K562 (cell line): ENCODE measurements around the gene LGR6. TPM values are rescaled to one million over a fixed set of nuclear protein-coding genes. Genes with fewer than 3 reads are reported as not detected.

Experiments used
- ATAC-seq: fragments of 200-7000 bp; cut with Tn5 transposase; 3 replicates; pipeline ENCODE4 v1.9.1; 2020; ENCODE audit warnings: moderate library complexity
- BruUV-seq: library from RNA; stranded (reverse); fragments of 400-500 nt; replicated peaks from 2 replicates; lab custom pipeline; 2021; lab: Mats Ljungman, UMichigan
- CTCF ChIA-PET: fragments of 300-600 bp; formaldehyde crosslinking; extraction: SDS; loops from one replicate; lab custom pipeline; 2021; ENCODE audit warnings: low intra/inter-chr PET ratio; lab: Yijun Ruan, JAX
- POLR2A ChIA-PET: fragments of 300-600, 350-650 bp; sonication (Branson Sonifier 250); formaldehyde crosslinking; extraction: SDS; loops from one replicate; lab custom pipeline; 2021; ENCODE audit warnings: antibody characterized with exemption, inconsistent platforms; lab: Yijun Ruan, JAX
- DNase-seq, 4 experiments: peaks; one replicate each; pipeline versions ENCODE4 v3.0.0 to v3.0.0-alpha.2; 2011 to 2018; ENCODE audit warnings: low spot score in 3 of 4, mixed read lengths in 3 of 4; ENCODE audit errors: extremely low read depth in 1 of 4
- FAIRE-seq: peaks from 2 replicates; lab custom pipeline; 2011; peaks lifted over from hg19 to GRCh38; lab: Jason Lieb, UNC
- H2AFZ ChIP-seq: 2 replicates; pipeline ENCODE4 v1.6.0; 2011; ENCODE audit warnings: low read depth, low read length, control low read depth, inconsistent platforms
- H3K27ac ChIP-seq: fragments of 200-600 bp; 3 replicates; pipeline ENCODE4 v1.8.0; 2011; ENCODE audit warnings: low read depth, mild to moderate bottlenecking, control low read depth, inconsistent platforms, low read length, moderate library complexity, mixed read lengths; ENCODE audit errors: extremely low read depth
- H3K27me3 ChIP-seq, 2 experiments: fragments of 300-600 bp in 1 of 2; 2 replicates in 1 of 2; 3 replicates in 1 of 2; pipeline versions ENCODE4 v1.6.0 to v1.8.0; 2011; ENCODE audit warnings: inconsistent platforms in 2 of 2, low read length in 2 of 2, mild to moderate bottlenecking in 1 of 2, mixed read lengths in 1 of 2, moderate library complexity in 1 of 2; ENCODE audit not compliant: control insufficient read depth in 2 of 2, insufficient read depth in 2 of 2
- H3K36me3 ChIP-seq: fragments of 300-600 bp; 3 replicates; pipeline ENCODE4 v1.8.0; 2011; ENCODE audit warnings: mild to moderate bottlenecking, low read length, inconsistent platforms; ENCODE audit not compliant: control insufficient read depth, insufficient read depth
- H3K4me1 ChIP-seq, 2 experiments: fragments of 200-600 bp in 1 of 2; replicated peaks in 1 of 2; 2 replicates in 1 of 2; 3 replicates in 1 of 2; pipeline versions ENCODE4 v1.5.1 to v1.8.0; 2011; ENCODE audit warnings: inconsistent platforms in 2 of 2, low read length in 2 of 2, mild to moderate bottlenecking in 1 of 2, mixed read lengths in 1 of 2, moderate library complexity in 1 of 2; ENCODE audit not compliant: control insufficient read depth in 2 of 2, insufficient read depth in 2 of 2
- H3K4me2 ChIP-seq: 2 replicates; pipeline ENCODE4 v1.6.1; 2011; ENCODE audit warnings: low read length, control low read depth, inconsistent platforms, mixed read lengths; ENCODE audit not compliant: insufficient read depth
- H3K4me3 ChIP-seq: fragments of 200-600 bp; sonication (generic), shearing (Covaris generic); 2 replicates; pipeline ENCODE4 v1.5.1; 2016; ENCODE audit warnings: control low read depth, inconsistent platforms
- H3K79me2 ChIP-seq: fragments of 200-600 bp; 3 replicates; pipeline ENCODE4 v1.8.0; 2011; ENCODE audit warnings: low read length, inconsistent platforms; ENCODE audit not compliant: control insufficient read depth, insufficient read depth
- H3K9ac ChIP-seq, 2 experiments: 2 replicates each; pipeline versions ENCODE4 v1.6.0 to v1.6.1; 2011; ENCODE audit warnings: low read depth in 2 of 2, low read length in 2 of 2, control low read depth in 1 of 2, inconsistent platforms in 1 of 2, mild to moderate bottlenecking in 1 of 2, mixed read lengths in 1 of 2; ENCODE audit not compliant: insufficient read depth in 1 of 2
- H3K9me1 ChIP-seq: one replicate; pipeline ENCODE4 v1.6.0; 2011; ENCODE audit warnings: inconsistent platforms, mild to moderate bottlenecking, low read length, moderate library complexity; ENCODE audit not compliant: control insufficient read depth, insufficient read depth
- H3K9me3 ChIP-seq: replicated peaks from 2 replicates; pipeline ENCODE4 v1.5.1; 2011; ENCODE audit warnings: low read depth, low read length, inconsistent platforms; ENCODE audit not compliant: control insufficient read depth, insufficient read depth
- H4K20me1 ChIP-seq: replicated peaks from 2 replicates; pipeline ENCODE4 v1.6.1; 2011; ENCODE audit warnings: low read length, inconsistent platforms, mixed read lengths; ENCODE audit not compliant: control insufficient read depth, insufficient read depth
- ARHGAP35 ChIP-seq: fragments of 450-650 bp; IDR thresholded peaks from 2 replicates; pipeline ENCODE4 v1.6.1; 2018; ENCODE audit not compliant: partially characterized antibody
- CXXC5 ChIP-seq: fragments of 250-450 bp; sonication (Bioruptor Pico); IDR thresholded peaks from 2 replicates; pipeline ENCODE4 v1.8.0; 2022; ENCODE audit warnings: inconsistent platforms, mild to moderate bottlenecking, moderate library complexity
- EGR1 ChIP-seq: fragments of 450-650 bp; conservative IDR thresholded peaks from 2 replicates; pipeline ENCODE4 v1.6.1; 2017; ENCODE audit warnings: mild to moderate bottlenecking
- ILK ChIP-seq: fragments of 450-650 bp; IDR thresholded peaks from 2 replicates; pipeline ENCODE4 v1.6.1; 2016; ENCODE audit warnings: missing genetic modification characterization, low read depth, mild to moderate bottlenecking, missing compliant biosample characterization, moderate library complexity, borderline replicate concordance
- MAZ ChIP-seq, 2 experiments: fragments of 450-650 bp in 1 of 2; sonication (generic) in 1 of 2; formaldehyde crosslinking; IDR thresholded peaks in 1 of 2; conservative IDR thresholded peaks in 1 of 2; 2 replicates each; pipeline versions ENCODE4 v1.4.0 to v1.5.0; 2020; ENCODE audit warnings: mild to moderate bottlenecking in 1 of 2, missing genetic modification reagents in 1 of 2
- NFIX ChIP-seq: fragments of 250-450 bp; sonication (Bioruptor Pico); IDR thresholded peaks from 2 replicates; pipeline ENCODE4 v1.4.0; 2020; ENCODE audit warnings: low read depth, mild to moderate bottlenecking, moderate library complexity
- NONO ChIP-seq, 2 experiments: fragments of 200-400 bp in 1 of 2; fragments of 450-650 bp in 1 of 2; formaldehyde crosslinking in 1 of 2; IDR thresholded peaks; 2 replicates each; pipeline ENCODE4 v1.6.1; 2017; ENCODE audit warnings: low read depth in 2 of 2, mild to moderate bottlenecking in 2 of 2, moderate library complexity in 2 of 2, low read length in 1 of 2
- NR2F6 ChIP-seq: fragments of 450-650 bp; formaldehyde crosslinking; IDR thresholded peaks from 2 replicates; pipeline ENCODE4 v1.4.0; 2020; ENCODE audit warnings: mild to moderate bottlenecking
- RHOXF2B ChIP-seq: fragments of 250-450 bp; sonication (Bioruptor Pico); conservative IDR thresholded peaks from 2 replicates; pipeline ENCODE4 v1.5.1; 2021
- SMARCA5 ChIP-seq: fragments of 450-650 bp; IDR thresholded peaks from 2 replicates; pipeline ENCODE4 v1.6.1; 2016
- TARDBP ChIP-seq: fragments of 450-650 bp; IDR thresholded peaks from 2 replicates; pipeline ENCODE4 v1.6.1; 2016
- XRCC3 ChIP-seq: fragments of 450-650 bp; IDR thresholded peaks from 2 replicates; pipeline ENCODE4 v1.6.1; 2017; ENCODE audit warnings: mild to moderate bottlenecking, moderate library complexity
- ZBTB8A ChIP-seq: fragments of 450-650 bp; IDR thresholded peaks from 2 replicates; pipeline ENCODE4 v1.6.1; 2018; ENCODE audit warnings: mild to moderate bottlenecking, moderate library complexity; ENCODE audit not compliant: partially characterized antibody
- ZFP30 ChIP-seq: fragments of 250-450 bp; sonication (Bioruptor Pico); IDR thresholded peaks from 2 replicates; pipeline ENCODE4 v1.8.0; 2022; ENCODE audit warnings: moderate library complexity, mild to moderate bottlenecking, inconsistent platforms, borderline replicate concordance
- ZNF133 ChIP-seq: fragments of 250-450 bp; sonication (Bioruptor Pico); IDR thresholded peaks from 2 replicates; pipeline ENCODE4 v1.4.0; 2020; ENCODE audit warnings: mild to moderate bottlenecking
- ZNF41 ChIP-seq: fragments of 250-450 bp; sonication (Bioruptor Pico); conservative IDR thresholded peaks from 2 replicates; pipeline ENCODE4 v1.4.0; 2020; ENCODE audit warnings: mild to moderate bottlenecking
- ZNF551 ChIP-seq: fragments of 250-450 bp; sonication (Bioruptor Pico); IDR thresholded peaks from 2 replicates; pipeline ENCODE4 v1.5.0; 2021; ENCODE audit warnings: mild to moderate bottlenecking, moderate library complexity
- WGBS: fragments of 100-300 bp; shearing (Covaris generic); methylation state at CpG from one replicate; pipeline ENCODE4 v1.1.6; 2016; ENCODE audit warnings: low coverage, mixed read lengths; ENCODE audit not compliant: insufficient coverage; ENCODE audit errors: missing lambda C conversion rate; 5-methylcytosine and 5-hydroxymethylcytosine counted together
- in situ Hi-C: fragments of 300-500 bp; cut with MboI; formaldehyde crosslinking; loops from 4 replicates; pipeline ENCODE4 v1.15.0; 2018; ENCODE audit warnings: inconsistent platforms, mixed read lengths
- intact Hi-C: fragments of 100-400 bp; cut with micrococcal nuclease; formaldehyde crosslinking; loops from 2 replicates; pipeline ENCODE4 v1.14.2; 2022
- polyA plus RNA-seq, 8 experiments: library from polyadenylated mRNA; depleted of rRNA in 4 of 8; stranded (reverse) in 5 of 8; unstranded in 3 of 8; fragments of >200 nt; fragmentation: Nextera tagmentation in 2 of 8; fragmentation: Illumina TruSeq in 1 of 8; extraction: Ambion mirVana in 2 of 8; extraction: Trizol in 1 of 8; gene quantifications; 2 replicates each; pipeline versions ENCODE4 v1.2.1 to v1.2.3, GENCODE V29; 2011 to 2014; ENCODE audit warnings: inconsistent platforms in 1 of 8, missing spikeins in 1 of 8
- total RNA-seq, 7 experiments: library from RNA; depleted of rRNA in 6 of 7; stranded (reverse); fragments of >200 nt in 6 of 7; fragmentation: Illumina TruSeq in 2 of 7; extraction: Trizol in 2 of 7; gene quantifications; 2 replicates each; pipeline versions ENCODE4 v1.2.1 to v1.2.3, GENCODE V29; 2011 to 2021; ENCODE audit warnings: low replicate concordance in 1 of 7
- TF ChIP-seq, protein P1 (sequence below): fragments of 250-450 bp; sonication (Bioruptor Pico); IDR thresholded peaks from 2 replicates; pipeline ENCODE4 v1.4.0; 2020; ENCODE audit warnings: mild to moderate bottlenecking, moderate library complexity

The LGR6 gene
- total and polyA plus RNA-seq, 9 of the 15 experiments (the other 6 are each of a cell fraction or from before 2014, with no cell fraction given): 0.01 to 0.54 (median 0.17) TPM; not detected in 1

DNA sequence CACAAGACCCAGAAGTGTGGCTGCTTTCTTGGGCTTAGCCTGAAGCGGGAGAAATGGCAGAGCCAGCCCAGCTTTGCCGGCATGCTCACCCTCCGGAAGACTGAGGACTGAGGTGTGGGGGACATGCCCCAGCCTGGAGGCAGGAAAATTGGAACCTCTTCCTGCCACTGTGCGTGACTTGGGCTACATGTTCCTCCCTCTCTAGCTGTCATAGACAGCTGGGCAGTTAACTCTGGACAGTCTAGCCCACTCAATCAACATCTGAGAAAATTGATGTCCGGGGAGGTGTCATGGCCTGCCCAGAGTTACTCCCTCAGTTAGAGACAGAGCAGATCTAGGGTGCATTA, 88.4 kb downstream of the LGR6 start:
- in situ Hi-C loops: no loop called here
- Histone ChIP-seq H3K4me1 (no peaks in the 10 kb centered on the region), H3K9me1 (no peaks in the 10 kb centered on the region), H2AFZ (no peak overlapping the region), H3K27ac (no peak overlapping the region), H3K9ac (no peak overlapping the region), H3K27me3 (peaks cover 26 to 69% of the 10 kb centered on the region in 2 experiments), H3K79me2 (no peaks in the 10 kb centered on the region), H3K4me2 (no peak overlapping the region), H3K9me3 (no peaks in the 10 kb centered on the region), H4K20me1 (peaks cover 4% of the 10 kb centered on the region; the same call in 1 of the 2 replicates), H3K4me3 (no peak overlapping the region), H3K36me3 (no peaks in the 10 kb centered on the region)
- ATAC-seq: no peak; the same call in 2 of the 3 replicates
- no TSS peak for BruUV-seq
- peak; percentile 58 for FAIRE-seq
- no peak for TF ChIP-seq SMARCA5
- no peak for TF ChIP-seq ZBTB8A
- no peak for TF ChIP-seq EGR1
- TF ChIP-seq ILK (tag): no peak
- TF ChIP-seq ZNF41 (CRISPR knock-in tag): no peak
- TF ChIP-seq CXXC5: no peak
- TF ChIP-seq ZNF551 (CRISPR knock-in tag): no peak
- TF ChIP-seq NFIX (CRISPR knock-in tag): no peak
- TF ChIP-seq ARHGAP35: no peak
- no peak for TF ChIP-seq RHOXF2B (CRISPR knock-in tag)
- TF ChIP-seq TARDBP: no peak
- TF ChIP-seq, protein P1, sequence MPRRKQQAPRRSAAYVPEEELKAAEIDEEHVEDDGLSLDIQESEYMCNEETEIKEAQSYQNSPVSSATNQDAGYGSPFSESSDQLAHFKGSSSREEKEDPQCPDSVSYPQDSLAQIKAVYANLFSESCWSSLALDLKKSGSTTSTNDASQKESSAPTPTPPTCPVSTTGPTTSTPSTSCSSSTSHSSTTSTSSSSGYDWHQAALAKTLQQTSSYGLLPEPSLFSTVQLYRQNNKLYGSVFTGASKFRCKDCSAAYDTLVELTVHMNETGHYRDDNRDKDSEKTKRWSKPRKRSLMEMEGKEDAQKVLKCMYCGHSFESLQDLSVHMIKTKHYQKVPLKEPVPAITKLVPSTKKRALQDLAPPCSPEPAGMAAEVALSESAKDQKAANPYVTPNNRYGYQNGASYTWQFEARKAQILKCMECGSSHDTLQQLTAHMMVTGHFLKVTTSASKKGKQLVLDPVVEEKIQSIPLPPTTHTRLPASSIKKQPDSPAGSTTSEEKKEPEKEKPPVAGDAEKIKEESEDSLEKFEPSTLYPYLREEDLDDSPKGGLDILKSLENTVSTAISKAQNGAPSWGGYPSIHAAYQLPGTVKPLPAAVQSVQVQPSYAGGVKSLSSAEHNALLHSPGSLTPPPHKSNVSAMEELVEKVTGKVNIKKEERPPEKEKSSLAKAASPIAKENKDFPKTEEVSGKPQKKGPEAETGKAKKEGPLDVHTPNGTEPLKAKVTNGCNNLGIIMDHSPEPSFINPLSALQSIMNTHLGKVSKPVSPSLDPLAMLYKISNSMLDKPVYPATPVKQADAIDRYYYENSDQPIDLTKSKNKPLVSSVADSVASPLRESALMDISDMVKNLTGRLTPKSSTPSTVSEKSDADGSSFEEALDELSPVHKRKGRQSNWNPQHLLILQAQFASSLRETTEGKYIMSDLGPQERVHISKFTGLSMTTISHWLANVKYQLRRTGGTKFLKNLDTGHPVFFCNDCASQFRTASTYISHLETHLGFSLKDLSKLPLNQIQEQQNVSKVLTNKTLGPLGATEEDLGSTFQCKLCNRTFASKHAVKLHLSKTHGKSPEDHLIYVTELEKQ: no peak
- TF ChIP-seq NR2F6 (CRISPR knock-in tag): no peak
- TF ChIP-seq ZNF133 (CRISPR knock-in tag): no peak
- TF ChIP-seq NONO (IDR thresholded peaks at IDR 0.05; ENCODE audit: low read depth in 2 of 2, low read length in 1 of 2): no peak
- TF ChIP-seq XRCC3: no peak
- TF ChIP-seq MAZ (CRISPR knock-in tag; conservative IDR thresholded peaks at IDR 0.05 in 1 of 2, IDR thresholded peaks at IDR 0.05 in 1 of 2): no peak
- no peak for TF ChIP-seq ZFP30 (CRISPR knock-in tag)
- ChIA-PET POLR2A (interaction anchor here (0.7 to 1.4 kb wide), 7 partner anchors 8 to 120 kb away, joined by 3 to 5 read pairs (median 3); no protein-coding TSS in a partner anchor), CTCF (no interaction called here)
- intact Hi-C loops: no loop called here
- WGBS: 4% methylated on average over 5 of the region's 5 CpGs
- no peak for DNase-seq
